HEK293T (cell line): ENCODE measurements around the gene OR10K2.

ENCODE experiments used
- CTCF ChIA-PET: fragments of 350-600 bp; formaldehyde crosslinking; extraction: SDS; loops from one replicate; lab custom pipeline; 2021; ENCODE audit warnings: antibody characterized with exemption, inconsistent platforms; lab: Yijun Ruan, JAX
- POLR2A ChIA-PET: fragments of 350-600 bp; formaldehyde crosslinking; extraction: SDS; loops from one replicate; lab custom pipeline; 2020; ENCODE audit warnings: antibody characterized with exemption, inconsistent platforms; lab: Yijun Ruan, JAX
- DNase-seq: peaks from one replicate; pipeline ENCODE4 v3.0.0; 2012; ENCODE audit warnings: mixed read lengths; ENCODE audit errors: extremely low spot score
- ARNT ChIP-seq: fragments of 450-650 bp; IDR thresholded peaks from 2 replicates; pipeline ENCODE4 v1.6.1; 2017; ENCODE audit warnings: mild to moderate bottlenecking
- BHLHE40 ChIP-seq: fragments of 450-650 bp; IDR thresholded peaks from 2 replicates; pipeline ENCODE4 v1.6.1; 2016; ENCODE audit warnings: mild to moderate bottlenecking, moderate library complexity, borderline replicate concordance
- CTBP1 ChIP-seq: fragments of 450-650 bp; IDR thresholded peaks from 2 replicates; pipeline ENCODE4 v1.6.1; 2016; ENCODE audit warnings: borderline replicate concordance
- ELF4 ChIP-seq: fragments of 450-650 bp; IDR thresholded peaks from 2 replicates; pipeline ENCODE4 v1.6.1; 2017; ENCODE audit warnings: antibody characterized with exemption
- FOXA1 ChIP-seq: fragments of 450-650 bp; IDR thresholded peaks from 2 replicates; pipeline ENCODE4 v1.6.1; 2016; ENCODE audit warnings: mild to moderate bottlenecking
- FOXK2 ChIP-seq: fragments of 450-650 bp; IDR thresholded peaks from 2 replicates; pipeline ENCODE4 v1.6.1; 2016; ENCODE audit warnings: mild to moderate bottlenecking
- FOXM1 ChIP-seq: fragments of 450-650 bp; IDR thresholded peaks from 2 replicates; pipeline ENCODE4 v1.6.1; 2017; ENCODE audit warnings: mild to moderate bottlenecking, borderline replicate concordance
- HDGF ChIP-seq: fragments of 450-650 bp; IDR thresholded peaks from 2 replicates; pipeline ENCODE4 v1.6.1; 2017; ENCODE audit warnings: antibody characterized with exemption, borderline replicate concordance
- L3MBTL2 ChIP-seq: fragments of 450-650 bp; conservative IDR thresholded peaks from 2 replicates; pipeline ENCODE4 v1.6.1; 2016; ENCODE audit warnings: mild to moderate bottlenecking
- LEF1 ChIP-seq: fragments of 450-650 bp; IDR thresholded peaks from 2 replicates; pipeline ENCODE4 v1.6.1; 2017; ENCODE audit warnings: mild to moderate bottlenecking, borderline replicate concordance
- NFRKB ChIP-seq: fragments of 450-650 bp; IDR thresholded peaks from 2 replicates; pipeline ENCODE4 v1.6.1; 2016; ENCODE audit warnings: mild to moderate bottlenecking, moderate library complexity
- PKNOX1 ChIP-seq: fragments of 450-650 bp; IDR thresholded peaks from 2 replicates; pipeline ENCODE4 v1.6.1; 2016
- SP1 ChIP-seq: fragments of 450-650 bp; IDR thresholded peaks from 2 replicates; pipeline ENCODE4 v1.6.1; 2017
- SUZ12 ChIP-seq: fragments of 450-650 bp; IDR thresholded peaks from 2 replicates; pipeline ENCODE4 v1.6.1; 2016; ENCODE audit warnings: mild to moderate bottlenecking
- TARDBP ChIP-seq: fragments of 450-650 bp; IDR thresholded peaks from 2 replicates; pipeline ENCODE4 v1.6.1; 2016
- ZNF384 ChIP-seq: fragments of 450-650 bp; IDR thresholded peaks from 2 replicates; pipeline ENCODE4 v1.6.1; 2016

The OR10K2 gene

DNA sequence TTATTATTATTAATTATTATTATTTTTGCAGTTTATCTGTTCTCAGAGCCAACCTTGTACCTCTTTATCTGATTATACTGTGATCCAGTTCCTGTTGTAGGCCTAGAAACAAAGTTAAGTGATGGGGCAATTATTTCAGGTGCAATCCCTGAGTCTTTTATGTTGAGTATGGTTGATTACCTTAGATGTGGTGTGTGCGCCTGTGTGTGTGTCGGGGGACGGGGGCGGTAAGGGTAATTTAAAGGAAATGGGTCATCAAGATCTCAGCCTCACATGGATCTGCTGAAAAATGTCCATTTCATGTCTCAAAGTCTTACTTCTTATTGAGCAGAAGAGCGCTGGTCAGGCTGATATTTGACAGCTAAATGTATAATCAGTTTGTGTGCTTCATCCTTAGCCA, 18.9 kb downstream of the OR10K2 start:
- ChIA-PET POLR2A (no interaction called here), CTCF (no interaction called here)
- DNase-seq: no peak
- TF ChIP-seq NFRKB: no peak
- no peak for TF ChIP-seq L3MBTL2
- no peak for TF ChIP-seq ZNF384
- TF ChIP-seq ARNT: no peak
- TF ChIP-seq SUZ12: no peak
- no peak for TF ChIP-seq TARDBP
- no peak for TF ChIP-seq LEF1
- no peak for TF ChIP-seq CTBP1
- no peak for TF ChIP-seq BHLHE40
- TF ChIP-seq HDGF: no peak

GRCh38 chr1:158400871-158401270, 25.2 kb downstream of the OR10K2 start:
- DNase-seq: no peak
- POLR2A ChIA-PET: no interaction called here
- CTCF ChIA-PET: no interaction called here
- TF ChIP-seq ARNT: no peak
- no peak for TF ChIP-seq L3MBTL2
- no peak for TF ChIP-seq TARDBP
- TF ChIP-seq FOXA1: no peak
- TF ChIP-seq FOXK2: no peak

DNA sequence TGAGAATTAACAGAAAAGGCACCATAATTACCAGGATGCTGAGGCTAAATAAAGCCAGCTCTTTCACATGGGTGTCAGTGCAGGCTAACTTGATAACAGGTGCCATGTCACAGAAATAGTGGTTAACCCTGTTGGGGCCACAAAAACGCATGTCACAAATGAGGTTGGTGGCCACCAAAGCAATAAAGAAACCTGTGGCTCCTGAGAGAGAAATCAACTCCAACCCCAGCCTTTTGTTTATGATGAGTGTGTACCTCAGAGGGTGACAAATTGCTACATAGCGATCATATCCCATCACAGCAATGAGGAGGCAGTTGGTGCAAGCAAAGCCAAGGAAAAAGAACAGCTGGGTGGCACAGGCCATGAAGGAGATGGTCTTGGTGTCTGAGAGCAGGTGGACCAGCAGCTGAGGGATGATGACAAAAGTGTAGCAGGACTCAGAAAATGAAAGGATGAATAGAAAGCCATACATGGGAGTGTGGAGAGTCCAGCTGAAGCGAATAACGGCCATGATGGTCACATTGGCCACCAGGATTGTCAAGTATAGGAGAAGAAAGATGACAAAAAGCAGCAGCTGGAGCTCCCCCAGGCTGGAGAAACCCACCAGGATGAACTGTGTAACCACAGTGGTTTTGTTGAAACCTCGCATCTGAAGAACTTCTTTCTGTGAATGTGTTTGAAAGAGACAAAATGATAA, 27.1 kb downstream of the OR10K2 start, which contains the start of gene OR10T2:
Gene OR10T2, minus strand, starts transcription at position 649 of the 697 bp plus-strand sequence. Its CDS starts 0 bp downstream, at position 649.
- TF ChIP-seq ZNF384 (no peak), BHLHE40 (no peak), FOXM1 (no peak), FOXK2 (no peak), FOXA1 (no peak), PKNOX1 (no peak), NFRKB (no peak), ARNT (no peak), TARDBP (no peak), L3MBTL2 (no peak), SUZ12 (no peak), SP1 (no peak), CTBP1 (no peak), ELF4 (no peak), LEF1 (no peak), HDGF (no peak)
- CTCF ChIA-PET: no interaction called here
- DNase-seq: no peak
- POLR2A ChIA-PET: no interaction called here

DNA sequence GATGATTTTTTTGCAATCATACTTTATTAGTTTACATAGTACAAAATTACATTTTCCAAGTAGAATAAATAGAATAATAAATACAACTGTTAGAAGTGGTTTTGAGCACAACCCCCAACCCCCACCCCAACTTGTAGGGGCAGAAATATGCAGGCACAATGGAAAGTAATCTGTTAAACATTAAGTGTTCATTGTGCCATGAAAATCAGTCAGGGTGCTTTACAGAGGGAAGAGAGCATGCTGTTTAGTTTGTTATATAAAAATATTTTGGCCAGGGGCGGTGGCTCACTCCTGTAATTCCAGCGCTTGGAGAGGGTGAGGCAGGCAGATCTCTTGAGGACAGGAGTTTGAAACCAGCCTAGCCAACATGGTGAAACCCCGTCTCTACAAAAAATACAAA, 29.4 kb downstream of the OR10K2 start:
- ChIA-PET CTCF (no interaction called here), POLR2A (no interaction called here)
- no peak for DNase-seq
- no peak for TF ChIP-seq ZNF384
- TF ChIP-seq ARNT: no peak
- TF ChIP-seq TARDBP: no peak
- TF ChIP-seq HDGF: no peak
- no peak for TF ChIP-seq FOXM1
- no peak for TF ChIP-seq FOXK2
- no peak for TF ChIP-seq NFRKB

DNA sequence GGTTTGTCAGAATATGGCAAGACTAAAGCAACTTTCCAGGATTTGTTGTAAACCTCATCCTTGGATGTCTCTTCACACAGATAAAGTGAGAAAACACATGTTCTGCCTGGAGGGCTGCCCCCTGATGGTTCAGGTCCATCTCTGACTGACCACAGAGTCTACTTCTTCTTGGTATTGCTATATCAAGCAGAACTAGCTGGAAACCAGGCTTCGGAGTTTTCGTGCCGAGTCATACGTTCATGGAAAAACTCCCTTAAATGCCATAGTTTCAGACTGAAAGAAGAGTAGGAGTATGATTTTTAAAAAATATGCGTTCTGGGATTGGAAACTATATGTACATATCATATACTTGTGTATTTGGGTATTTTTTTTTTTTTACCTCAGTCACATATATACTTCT, 32.6 kb downstream of the OR10K2 start:
- POLR2A ChIA-PET: no interaction called here
- CTCF ChIA-PET: no interaction called here
- DNase-seq: no peak
- TF ChIP-seq NFRKB (no peak), HDGF (no peak), CTBP1 (no peak), ZNF384 (no peak), FOXA1 (no peak), SP1 (no peak), PKNOX1 (no peak), TARDBP (no peak), LEF1 (no peak), FOXK2 (no peak), FOXM1 (no peak), SUZ12 (no peak), L3MBTL2 (no peak), ELF4 (no peak)

DNA sequence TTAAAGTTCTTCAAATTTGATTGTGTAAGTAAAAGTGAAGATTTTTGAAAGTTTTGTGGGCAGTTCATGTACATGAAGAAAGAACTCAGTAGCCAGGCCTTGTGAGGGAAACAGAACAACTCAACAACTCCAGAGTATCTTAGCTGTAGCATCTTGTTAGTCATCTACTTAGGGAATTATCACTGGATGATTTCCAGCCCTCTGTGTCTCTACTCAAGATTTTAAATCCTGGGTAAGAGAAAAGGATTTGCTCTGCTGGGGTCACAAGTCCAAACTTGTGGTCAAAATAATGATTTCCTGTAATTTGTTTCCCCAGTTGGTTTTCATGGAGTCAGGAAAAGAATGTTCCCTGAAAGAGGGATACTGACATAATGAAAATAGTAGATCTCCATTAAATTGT, 34.9 kb downstream of the OR10K2 start:
- no peak for DNase-seq
- CTCF ChIA-PET: interaction anchor here (0.7 kb wide), 2 partner anchors 23 to 462 kb away, joined by 3 read pairs; no protein-coding TSS in a partner anchor
- POLR2A ChIA-PET: no interaction called here
- TF ChIP-seq SUZ12 (no peak), ARNT (no peak), L3MBTL2 (no peak), FOXK2 (no peak), BHLHE40 (no peak), CTBP1 (no peak), LEF1 (no peak), FOXA1 (no peak), ZNF384 (no peak), HDGF (no peak), NFRKB (no peak), ELF4 (no peak), PKNOX1 (no peak), FOXM1 (no peak), TARDBP (no peak), SP1 (no peak)
